Gastroesophageal sphincter (tissue), 3 donors: ENCODE results near the gene LHB.

Source experiments
- EP300 ChIP-seq: sonication (generic); formaldehyde crosslinking; IDR thresholded peaks from one replicate; pipeline ENCODE4 v1.6.1; 2017; ENCODE audit warnings: antibody characterized with exemption, mild to moderate bottlenecking
- POLR2A ChIP-seq, 2 donors: fragments of 450-650 bp; IDR thresholded peaks; one replicate each; pipeline ENCODE4 v1.6.1; 2017; ENCODE audit warnings: antibody characterized with exemption in 2 of 2, mild to moderate bottlenecking in 2 of 2, moderate library complexity in 1 of 2
- TF ChIP-seq, protein P1 (sequence below), 4 experiments: fragments of 200-600 bp in 2 of 4; fragments of 450-650 bp in 2 of 4; sonication (generic) in 1 of 4; IDR thresholded peaks; one replicate each; pipeline ENCODE4 v1.5.1; 2017 to 2019; ENCODE audit warnings: antibody characterized with exemption in 4 of 4, mild to moderate bottlenecking in 2 of 4, moderate library complexity in 2 of 4

- TF ChIP-seq, protein P1, sequence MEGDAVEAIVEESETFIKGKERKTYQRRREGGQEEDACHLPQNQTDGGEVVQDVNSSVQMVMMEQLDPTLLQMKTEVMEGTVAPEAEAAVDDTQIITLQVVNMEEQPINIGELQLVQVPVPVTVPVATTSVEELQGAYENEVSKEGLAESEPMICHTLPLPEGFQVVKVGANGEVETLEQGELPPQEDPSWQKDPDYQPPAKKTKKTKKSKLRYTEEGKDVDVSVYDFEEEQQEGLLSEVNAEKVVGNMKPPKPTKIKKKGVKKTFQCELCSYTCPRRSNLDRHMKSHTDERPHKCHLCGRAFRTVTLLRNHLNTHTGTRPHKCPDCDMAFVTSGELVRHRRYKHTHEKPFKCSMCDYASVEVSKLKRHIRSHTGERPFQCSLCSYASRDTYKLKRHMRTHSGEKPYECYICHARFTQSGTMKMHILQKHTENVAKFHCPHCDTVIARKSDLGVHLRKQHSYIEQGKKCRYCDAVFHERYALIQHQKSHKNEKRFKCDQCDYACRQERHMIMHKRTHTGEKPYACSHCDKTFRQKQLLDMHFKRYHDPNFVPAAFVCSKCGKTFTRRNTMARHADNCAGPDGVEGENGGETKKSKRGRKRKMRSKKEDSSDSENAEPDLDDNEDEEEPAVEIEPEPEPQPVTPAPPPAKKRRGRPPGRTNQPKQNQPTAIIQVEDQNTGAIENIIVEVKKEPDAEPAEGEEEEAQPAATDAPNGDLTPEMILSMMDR (IDR thresholded peaks at IDR 0.05): peak in 3 of 4 experiments; percentile 83 to 92 (median 85)
- TF ChIP-seq POLR2A (IDR thresholded peaks at IDR 0.05): peak in 1 of 2 donors; percentile 3
- TF ChIP-seq EP300: no peak
Observed at GRCh38 chr19:48970923-48971395, 45.9 kb downstream of the LHB start.
